Measurements from ENCODE around the gene PDXK. TPM values are rescaled to one million over a fixed set of nuclear protein-coding genes. Genes with fewer than 3 reads are reported as not detected.

The PDXK gene
- total RNA-seq, 1 experiment from 2014 or later: 214 TPM

DNA sequence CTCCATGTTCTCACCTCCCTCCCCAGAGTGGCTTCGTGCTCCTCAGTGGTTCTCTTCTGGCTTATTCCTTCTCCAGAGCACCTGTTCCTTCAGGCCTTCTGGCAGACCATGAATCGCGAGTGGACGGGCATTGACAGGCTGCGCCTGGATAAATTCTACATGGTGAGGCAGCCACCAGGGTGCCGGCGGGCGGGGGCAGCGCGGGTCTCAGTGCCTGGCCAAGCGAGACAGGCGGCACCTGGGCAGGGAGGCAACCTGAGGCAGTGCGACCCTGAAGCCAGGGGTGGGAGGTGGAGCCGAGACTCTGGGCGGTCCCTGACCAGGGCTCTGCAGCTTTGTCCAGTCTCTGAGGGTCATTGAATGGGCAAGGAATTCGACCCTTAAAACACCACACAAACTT lies 74.3 kb downstream of the PDXK start:
- intact Hi-C loops (cut with micrococcal nuclease; ENCODE audit: unreplicated experiment): no loop called here
- BruUV-seq (replicated peaks): no TSS peak
- H3K36me3 Mint-ChIP-seq (ENCODE audit: insufficient read depth, unreplicated experiment): peaks cover 70% of the 10 kb centered on the region
- H3K27me3 Mint-ChIP-seq (ENCODE audit: unreplicated experiment): no peaks in the 10 kb centered on the region
- DNase-seq: no peak
- CTCF ChIA-PET: no interaction called here
- TF ChIP-seq, protein P1, sequence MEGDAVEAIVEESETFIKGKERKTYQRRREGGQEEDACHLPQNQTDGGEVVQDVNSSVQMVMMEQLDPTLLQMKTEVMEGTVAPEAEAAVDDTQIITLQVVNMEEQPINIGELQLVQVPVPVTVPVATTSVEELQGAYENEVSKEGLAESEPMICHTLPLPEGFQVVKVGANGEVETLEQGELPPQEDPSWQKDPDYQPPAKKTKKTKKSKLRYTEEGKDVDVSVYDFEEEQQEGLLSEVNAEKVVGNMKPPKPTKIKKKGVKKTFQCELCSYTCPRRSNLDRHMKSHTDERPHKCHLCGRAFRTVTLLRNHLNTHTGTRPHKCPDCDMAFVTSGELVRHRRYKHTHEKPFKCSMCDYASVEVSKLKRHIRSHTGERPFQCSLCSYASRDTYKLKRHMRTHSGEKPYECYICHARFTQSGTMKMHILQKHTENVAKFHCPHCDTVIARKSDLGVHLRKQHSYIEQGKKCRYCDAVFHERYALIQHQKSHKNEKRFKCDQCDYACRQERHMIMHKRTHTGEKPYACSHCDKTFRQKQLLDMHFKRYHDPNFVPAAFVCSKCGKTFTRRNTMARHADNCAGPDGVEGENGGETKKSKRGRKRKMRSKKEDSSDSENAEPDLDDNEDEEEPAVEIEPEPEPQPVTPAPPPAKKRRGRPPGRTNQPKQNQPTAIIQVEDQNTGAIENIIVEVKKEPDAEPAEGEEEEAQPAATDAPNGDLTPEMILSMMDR (IDR thresholded peaks at IDR 0.05; ENCODE audit: unreplicated experiment): no peak
- no peak overlapping the region for H3K4me3 Mint-ChIP-seq (ENCODE audit: low read depth, unreplicated experiment)
- peaks cover 6% of the 10 kb centered on the region for H3K4me1 Mint-ChIP-seq (ENCODE audit: low read depth, unreplicated experiment)
- H3K27ac Mint-ChIP-seq (ENCODE audit: unreplicated experiment): no peak overlapping the region
- no peaks in the 10 kb centered on the region for H3K9me3 Mint-ChIP-seq (ENCODE audit: low read depth, unreplicated experiment)

DNA sequence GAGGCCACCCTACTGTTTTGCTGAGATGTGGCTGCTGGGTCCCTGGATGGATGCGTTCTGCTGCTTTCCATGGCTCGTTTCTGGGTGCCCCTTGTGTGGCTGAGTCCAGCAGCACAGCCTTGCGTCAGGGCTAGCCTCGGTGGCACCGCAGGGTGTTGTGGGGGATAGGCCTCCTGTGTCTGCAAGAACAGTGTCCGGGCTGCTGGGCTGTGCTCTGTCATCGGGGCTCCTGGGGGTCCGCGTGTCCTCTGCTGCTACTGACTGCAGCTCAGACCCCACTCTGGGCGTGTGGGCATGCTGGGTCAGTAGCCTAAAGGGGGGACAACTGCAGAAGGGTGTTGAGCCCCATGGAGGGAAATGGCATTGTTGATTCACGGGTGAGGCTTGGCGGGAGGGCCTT lies 75.4 kb downstream of the PDXK start:
- Mint-ChIP-seq H3K36me3 (ENCODE audit: insufficient read depth, unreplicated experiment) (peaks cover 69% of the 10 kb centered on the region), H3K4me1 (ENCODE audit: low read depth, unreplicated experiment) (peaks cover 6% of the 10 kb centered on the region), H3K27ac (ENCODE audit: unreplicated experiment) (no peak overlapping the region), H3K4me3 (ENCODE audit: low read depth, unreplicated experiment) (no peak overlapping the region), H3K27me3 (ENCODE audit: unreplicated experiment) (no peaks in the 10 kb centered on the region), H3K9me3 (ENCODE audit: low read depth, unreplicated experiment) (no peaks in the 10 kb centered on the region)
- intact Hi-C loops (cut with micrococcal nuclease; ENCODE audit: unreplicated experiment): no loop called here
- no peak for DNase-seq
- TF ChIP-seq, protein P1 (IDR thresholded peaks at IDR 0.05; ENCODE audit: unreplicated experiment): no peak
- CTCF ChIA-PET: no interaction called here
- BruUV-seq (replicated peaks): no TSS peak

DNA sequence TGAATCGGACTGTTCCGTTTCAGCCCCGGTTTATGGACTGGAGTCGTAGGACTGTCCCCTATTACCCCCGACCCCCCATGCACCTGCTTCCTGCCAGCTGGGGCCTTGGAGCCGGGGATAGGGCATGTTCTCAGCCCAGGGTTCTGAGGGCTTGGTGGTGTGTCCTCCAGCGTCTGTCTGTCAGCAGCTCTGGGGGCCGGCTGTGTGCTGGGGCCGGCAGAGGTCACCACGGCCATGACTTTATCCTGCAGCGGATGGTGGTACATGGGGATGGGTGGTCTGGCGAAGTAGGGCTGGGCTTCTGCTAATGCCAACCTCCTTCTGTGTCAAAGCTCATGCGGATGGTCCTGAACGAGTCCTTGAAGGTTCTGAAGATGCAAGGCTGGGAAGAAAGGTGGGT lies 75.9 kb downstream of the PDXK start:
- intact Hi-C loops (cut with micrococcal nuclease; ENCODE audit: unreplicated experiment): no loop called here
- H3K27me3 Mint-ChIP-seq (ENCODE audit: unreplicated experiment): no peaks in the 10 kb centered on the region
- no TSS peak for BruUV-seq (replicated peaks)
- no peaks in the 10 kb centered on the region for H3K9me3 Mint-ChIP-seq (ENCODE audit: low read depth, unreplicated experiment)
- peaks cover 6% of the 10 kb centered on the region for H3K4me1 Mint-ChIP-seq (ENCODE audit: low read depth, unreplicated experiment)
- TF ChIP-seq, protein P1 (IDR thresholded peaks at IDR 0.05; ENCODE audit: unreplicated experiment): no peak
- DNase-seq: no peak
- H3K27ac Mint-ChIP-seq (ENCODE audit: unreplicated experiment): no peak overlapping the region
- H3K36me3 Mint-ChIP-seq (ENCODE audit: insufficient read depth, unreplicated experiment): peaks cover 69% of the 10 kb centered on the region
- no peak overlapping the region for H3K4me3 Mint-ChIP-seq (ENCODE audit: low read depth, unreplicated experiment)
- CTCF ChIA-PET: no interaction called here

DNA sequence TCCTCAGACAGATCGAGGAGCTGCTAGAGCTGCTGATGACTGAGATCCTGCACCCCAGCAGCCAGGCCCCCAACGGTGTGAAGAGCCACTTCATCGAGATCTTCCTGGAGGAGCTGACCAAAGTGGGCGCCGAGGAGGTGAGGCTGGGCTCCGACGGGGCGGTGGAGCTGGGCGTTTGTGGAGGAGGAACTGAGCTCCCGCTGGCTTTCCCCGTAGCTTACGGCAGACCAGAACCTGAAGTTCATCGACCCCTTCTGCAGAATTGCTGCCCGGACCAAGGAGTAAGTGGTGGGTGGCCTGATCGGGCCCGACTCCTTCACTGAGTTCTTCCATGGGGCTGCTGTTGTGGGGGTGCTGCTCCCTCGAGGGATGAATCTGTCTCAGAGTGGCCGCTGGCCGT lies 78.5 kb downstream of the PDXK start:
- Mint-ChIP-seq H3K9me3 (ENCODE audit: low read depth, unreplicated experiment) (no peaks in the 10 kb centered on the region), H3K4me1 (ENCODE audit: low read depth, unreplicated experiment) (no peaks in the 10 kb centered on the region), H3K27ac (ENCODE audit: unreplicated experiment) (no peak overlapping the region), H3K4me3 (ENCODE audit: low read depth, unreplicated experiment) (no peak overlapping the region), H3K27me3 (ENCODE audit: unreplicated experiment) (no peaks in the 10 kb centered on the region), H3K36me3 (ENCODE audit: insufficient read depth, unreplicated experiment) (peaks cover 72% of the 10 kb centered on the region)
- no peak for DNase-seq
- intact Hi-C loops (cut with micrococcal nuclease; ENCODE audit: unreplicated experiment): no loop called here
- TF ChIP-seq, protein P1 (IDR thresholded peaks at IDR 0.05; ENCODE audit: unreplicated experiment): no peak
- CTCF ChIA-PET: no interaction called here
- BruUV-seq (replicated peaks): no TSS peak

Measured in Calu3 (cell line).